Measurements from ENCODE around the gene MAP3K8.

- TF ChIP-seq, protein P1, sequence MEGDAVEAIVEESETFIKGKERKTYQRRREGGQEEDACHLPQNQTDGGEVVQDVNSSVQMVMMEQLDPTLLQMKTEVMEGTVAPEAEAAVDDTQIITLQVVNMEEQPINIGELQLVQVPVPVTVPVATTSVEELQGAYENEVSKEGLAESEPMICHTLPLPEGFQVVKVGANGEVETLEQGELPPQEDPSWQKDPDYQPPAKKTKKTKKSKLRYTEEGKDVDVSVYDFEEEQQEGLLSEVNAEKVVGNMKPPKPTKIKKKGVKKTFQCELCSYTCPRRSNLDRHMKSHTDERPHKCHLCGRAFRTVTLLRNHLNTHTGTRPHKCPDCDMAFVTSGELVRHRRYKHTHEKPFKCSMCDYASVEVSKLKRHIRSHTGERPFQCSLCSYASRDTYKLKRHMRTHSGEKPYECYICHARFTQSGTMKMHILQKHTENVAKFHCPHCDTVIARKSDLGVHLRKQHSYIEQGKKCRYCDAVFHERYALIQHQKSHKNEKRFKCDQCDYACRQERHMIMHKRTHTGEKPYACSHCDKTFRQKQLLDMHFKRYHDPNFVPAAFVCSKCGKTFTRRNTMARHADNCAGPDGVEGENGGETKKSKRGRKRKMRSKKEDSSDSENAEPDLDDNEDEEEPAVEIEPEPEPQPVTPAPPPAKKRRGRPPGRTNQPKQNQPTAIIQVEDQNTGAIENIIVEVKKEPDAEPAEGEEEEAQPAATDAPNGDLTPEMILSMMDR (conservative IDR thresholded peaks at IDR 0.05), result no peak
- TF ChIP-seq ZFX (IDR thresholded peaks at IDR 0.05), result no peak
Observed at GRCh38 chr10:30404540-30404939, 29.4 kb upstream of the MAP3K8 start.
